ENCODE results near the gene SEMA4A.
"Not testable (repeated sequence)": the region's sequence is repeated elsewhere in the genome, so short reads cannot be mapped to it uniquely, and the experiment has no call there.

Gene SEMA4A

GRCh38 chr1:156198831-156199349 lies 45.5 kb downstream of the SEMA4A start:
- DNase-seq = peak; percentile 39

DNA sequence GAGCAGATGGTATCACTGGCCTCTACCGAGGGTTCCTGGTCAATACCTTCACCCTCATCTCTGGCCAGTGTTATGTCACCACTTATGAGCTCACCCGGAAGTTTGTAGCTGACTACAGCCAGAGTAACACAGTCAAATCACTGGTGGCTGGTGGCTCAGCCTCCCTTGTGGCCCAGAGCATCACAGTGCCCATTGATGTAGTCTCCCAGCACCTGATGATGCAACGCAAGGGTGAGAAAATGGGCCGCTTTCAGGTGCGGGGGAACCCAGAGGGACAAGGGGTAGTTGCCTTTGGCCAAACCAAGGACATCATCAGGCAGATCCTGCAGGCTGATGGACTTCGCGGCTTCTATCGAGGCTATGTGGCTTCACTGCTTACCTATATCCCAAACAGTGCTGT lies 46.7 kb downstream of the SEMA4A start:
- DNase-seq = no peak

GRCh38 chr1:156203331-156203730 lies 49.9 kb downstream of the SEMA4A start:
- no peak for DNase-seq

- no peak for DNase-seq
Measured at GRCh38 chr1:156204686-156205085, 51.3 kb downstream of the SEMA4A start.

GRCh38 chr1:156211243-156211642 lies 57.9 kb downstream of the SEMA4A start:
- no peak for DNase-seq

GRCh38 chr1:156212130-156212529 lies 58.7 kb downstream of the SEMA4A start:
- DNase-seq = no peak

GRCh38 chr1:156212833-156213643 lies 59.7 kb downstream of the SEMA4A start, which contains the start of gene PMF1:
PMF1 (plus strand) TSS chr1:156213007; CDS start chr1:156213016, 9 bp downstream.
- peak; percentile 98 for DNase-seq

DNA sequence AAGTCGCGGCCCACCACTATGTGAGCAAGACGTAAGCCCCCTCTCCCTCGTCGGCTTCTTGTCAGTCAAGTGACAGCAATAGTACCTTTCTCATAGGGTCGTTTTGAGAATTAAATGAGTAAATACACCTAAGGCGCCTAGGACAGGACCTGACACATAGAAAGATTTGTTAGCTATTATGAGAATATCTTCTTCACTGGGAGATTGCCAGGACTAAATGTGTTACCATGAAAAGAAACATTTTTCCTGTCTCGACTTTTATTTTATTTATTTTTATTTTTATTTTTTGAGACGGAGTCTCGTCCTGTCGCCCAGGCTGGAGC lies 60.2 kb downstream of the SEMA4A start:
- no peak for DNase-seq

DNA sequence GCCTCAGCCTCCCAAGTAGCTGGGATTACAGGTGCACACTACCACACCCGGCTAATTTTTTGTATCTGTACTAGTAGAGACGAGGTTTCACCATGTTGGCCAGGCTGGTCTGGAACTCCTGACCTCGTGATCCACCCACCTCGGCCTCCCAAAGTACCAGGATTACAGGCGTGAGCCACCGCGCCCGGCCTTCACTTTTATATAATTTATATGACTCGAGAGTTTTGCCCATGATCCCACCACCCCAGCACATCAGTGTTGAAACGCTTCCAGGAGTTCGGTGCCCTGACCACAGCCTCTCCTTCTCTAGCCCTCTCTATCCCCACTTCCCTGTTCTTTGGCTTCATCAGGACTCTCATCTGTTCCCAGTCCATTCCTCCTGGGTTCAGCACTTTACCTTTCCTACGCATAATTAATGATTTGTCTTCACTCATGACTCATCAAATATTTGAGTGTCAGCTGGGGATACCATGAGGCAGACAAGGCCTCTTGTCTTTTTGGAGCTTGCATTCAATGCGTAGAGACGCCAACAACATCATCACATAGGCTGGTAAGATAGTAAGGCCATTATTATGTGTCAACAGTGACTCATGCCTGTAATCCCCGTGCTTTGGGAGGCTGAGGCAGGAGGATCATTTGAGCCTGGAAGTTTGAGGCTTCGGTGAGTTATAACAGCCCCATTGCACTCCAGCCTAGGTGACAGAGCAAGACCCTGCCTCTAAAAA lies 60.8 kb downstream of the SEMA4A start:
- DNase-seq = peak; percentile 62

DNA sequence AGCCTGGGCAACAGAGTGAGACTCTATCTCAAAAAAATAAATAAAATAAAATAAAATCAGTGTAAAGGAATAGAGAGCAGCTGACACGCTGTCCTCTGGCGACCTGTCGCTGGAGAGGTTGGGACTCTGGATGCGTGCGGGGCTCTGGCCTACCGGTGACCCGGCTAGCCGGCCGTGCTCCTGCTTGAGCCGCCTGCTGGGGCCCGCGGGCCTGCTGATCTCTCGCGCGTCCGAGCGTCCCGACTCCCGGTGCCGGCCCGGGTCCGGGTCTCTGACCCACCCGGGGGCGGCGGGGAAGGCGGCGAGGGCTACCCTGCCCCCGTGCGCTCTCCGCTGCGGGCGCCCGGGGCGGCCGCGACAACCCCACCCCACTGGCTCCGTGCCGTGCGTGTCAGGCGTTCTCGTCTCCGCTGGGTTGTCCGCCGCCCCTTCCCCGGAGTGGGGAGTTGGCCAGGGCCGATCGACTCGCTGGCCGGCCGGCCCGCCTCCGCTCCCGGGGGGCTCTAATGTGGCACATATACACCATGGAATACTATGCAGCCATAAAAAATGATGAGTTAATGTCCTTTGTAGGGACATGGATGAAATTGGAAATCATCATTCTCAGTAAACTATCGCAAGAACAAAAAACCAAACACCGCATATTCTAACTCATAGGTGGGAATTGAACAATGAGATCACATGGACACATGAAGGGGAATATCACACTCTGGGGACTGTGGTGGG lies 63.1 kb downstream of the SEMA4A start:
- DNase-seq = not testable (repeated sequence)

DNA sequence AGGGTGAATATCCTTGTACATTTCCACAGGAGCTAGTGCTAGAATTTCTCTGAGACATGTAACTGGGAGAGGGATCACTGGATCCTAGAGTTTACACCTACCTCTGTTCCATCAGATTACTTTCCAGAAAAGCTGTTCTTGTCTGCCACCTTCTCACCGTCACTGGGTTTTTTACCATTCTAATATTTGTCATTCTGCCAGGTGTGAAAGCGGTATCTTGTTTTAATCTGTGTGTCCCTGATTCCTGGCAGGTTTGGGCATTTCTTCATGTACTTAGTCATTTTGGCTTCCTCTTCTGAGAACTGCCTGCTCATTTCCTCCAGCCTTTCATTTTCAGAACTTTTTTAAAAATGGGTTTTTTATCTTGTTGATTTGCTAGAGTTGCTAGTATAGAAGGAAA lies 64.5 kb downstream of the SEMA4A start:
- DNase-seq = peak; percentile 52

DNA sequence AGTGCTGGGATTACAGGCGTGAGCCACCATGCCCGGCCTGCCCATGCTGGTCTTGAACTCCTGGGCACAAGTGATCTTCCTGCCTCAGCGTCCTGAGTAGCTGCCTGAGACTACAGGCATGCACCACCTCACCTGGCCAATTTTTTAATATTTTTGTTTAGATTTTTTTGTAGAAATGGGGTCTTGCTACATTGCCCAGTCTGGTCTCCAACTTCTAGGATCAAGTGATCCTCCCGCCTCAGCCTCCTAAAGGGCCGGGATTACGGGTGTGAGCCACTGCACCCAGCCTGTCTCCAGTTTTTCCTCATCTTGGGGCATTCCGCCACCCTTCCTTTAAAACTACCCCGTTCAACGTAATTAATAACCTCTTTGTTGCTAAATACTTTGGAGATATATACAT lies 66.8 kb downstream of the SEMA4A start:
- DNase-seq = no peak

DNA sequence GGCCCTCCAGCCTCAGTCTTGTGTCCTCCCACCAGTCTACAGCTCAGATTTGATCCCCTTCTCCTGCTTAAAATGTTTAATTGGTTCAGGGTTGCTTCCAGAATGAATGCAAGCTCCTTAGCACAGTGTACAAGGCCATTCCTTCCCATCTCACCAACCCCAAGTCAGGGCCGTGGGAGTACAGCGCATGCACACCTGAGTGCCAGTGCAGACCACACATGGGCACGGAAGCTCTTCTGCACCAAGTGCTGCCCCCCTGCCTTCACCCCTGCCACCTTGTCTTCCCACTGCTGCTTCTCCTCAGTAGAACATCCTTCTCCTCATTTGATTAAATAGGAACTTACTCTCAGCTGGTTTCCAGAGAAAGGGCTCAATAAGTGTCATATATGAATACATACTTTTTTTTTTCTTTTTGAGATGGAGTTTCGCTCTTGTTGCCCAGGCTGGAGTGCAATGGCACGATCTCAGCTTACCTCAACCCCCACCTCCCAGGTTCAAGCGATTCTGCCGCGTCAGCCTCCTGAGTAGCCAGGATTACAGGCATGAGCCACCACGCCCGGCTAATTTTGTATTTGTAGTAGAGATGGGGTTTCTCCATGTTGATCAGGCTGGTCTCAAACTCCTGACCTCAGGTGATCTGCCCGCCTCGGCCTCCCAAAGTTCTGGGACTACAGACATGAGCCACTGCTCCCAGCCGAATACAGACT lies 68.8 kb downstream of the SEMA4A start:
- no peak for DNase-seq

GRCh38 chr1:156225677-156226014 lies 72.3 kb downstream of the SEMA4A start:
- no peak for DNase-seq

DNA sequence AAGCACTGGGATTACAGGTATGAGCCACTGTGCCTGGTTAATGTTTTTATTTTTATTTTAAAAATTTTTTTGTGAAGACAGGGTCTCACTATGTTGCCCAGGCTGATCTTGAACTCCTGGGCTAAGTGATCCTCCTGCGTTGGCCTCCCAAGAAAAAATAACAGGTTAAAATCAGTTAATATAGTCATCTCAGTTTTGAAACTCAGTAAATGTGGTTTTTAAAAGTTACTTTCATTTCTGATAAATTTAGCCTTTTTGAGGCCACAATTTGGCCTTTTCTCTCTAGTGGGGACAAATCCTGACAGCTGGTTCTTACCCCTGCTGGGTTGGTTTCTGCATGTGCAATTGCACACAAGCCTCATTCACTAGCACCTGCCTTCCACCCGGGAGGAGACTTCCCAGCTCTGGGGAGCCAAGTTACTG lies 72.7 kb downstream of the SEMA4A start:
- DNase-seq = no peak

- DNase-seq = no peak
Measured at GRCh38 chr1:156226782-156227181, 73.4 kb downstream of the SEMA4A start.

Data from stimulated activated CD4-positive, alpha-beta T cell treated with anti-CD3 and anti-CD28 coated beads, Interleukin-1b, Interleukin-23, amount 100 ng/mL, for 48 hours (primary cell).